Fibroblast of upper back skin (primary cell): Measurements from ENCODE around the gene DCAF16.

Experiments
- DNase-seq: peaks from one replicate; pipeline ENCODE4 v3.0.0-alpha.2; 2013

DCAF16 gene

DNA sequence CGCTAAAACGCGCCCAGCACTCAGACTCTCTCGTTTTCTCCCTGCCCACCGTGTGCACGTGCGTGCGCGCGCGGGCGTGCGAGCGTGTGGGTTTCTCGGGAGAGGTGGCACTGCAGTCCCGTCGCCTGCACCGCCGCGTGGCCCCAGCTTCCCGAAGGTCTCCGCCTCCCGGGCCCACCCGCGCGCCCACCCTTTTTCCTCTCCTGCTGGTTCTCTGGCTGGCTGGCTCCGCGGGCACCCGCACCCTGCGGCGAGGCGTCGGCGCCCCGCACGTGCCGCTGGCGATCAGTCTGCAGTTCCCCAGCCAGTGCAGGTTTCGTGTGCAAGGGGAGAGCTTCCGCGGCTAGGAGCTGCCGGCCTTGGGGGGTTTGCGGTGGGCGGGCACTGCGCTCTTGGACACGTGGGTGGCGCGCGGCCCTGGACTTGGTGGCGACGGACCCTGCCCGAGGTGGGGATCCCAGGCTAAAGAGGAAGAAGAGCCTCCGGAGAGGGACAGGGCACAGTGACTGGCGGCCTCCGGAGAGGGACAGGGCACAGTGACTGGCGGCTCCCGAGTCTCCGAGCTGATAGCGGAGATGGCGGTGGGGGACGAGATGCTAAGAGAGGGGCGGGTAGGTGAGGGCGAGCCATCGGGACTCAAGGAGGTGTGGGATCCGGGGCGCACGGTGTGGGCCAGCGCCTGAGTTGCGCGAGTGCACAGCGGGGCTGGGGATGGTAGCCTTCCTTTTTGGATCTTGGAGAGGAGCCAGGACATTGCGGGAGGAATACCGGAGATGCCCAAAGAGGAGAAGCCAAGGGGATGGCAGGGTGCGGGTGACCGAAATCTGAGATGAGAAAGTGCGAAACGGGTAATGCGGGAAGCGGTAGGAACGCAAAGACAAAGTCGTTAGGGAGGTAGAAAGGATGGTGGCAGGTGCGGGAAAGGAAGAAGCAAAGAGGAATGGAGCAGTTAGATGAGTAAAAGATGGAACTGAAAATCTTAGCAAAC is 29.0 kb downstream of the DCAF16 start, which contains the start of gene FAM184B:
Gene FAM184B, minus strand, starts transcription at position 322 of the 988 bp plus-strand sequence. CDS start 322 bp downstream, outside the sequence.
- no peak for DNase-seq

DNA sequence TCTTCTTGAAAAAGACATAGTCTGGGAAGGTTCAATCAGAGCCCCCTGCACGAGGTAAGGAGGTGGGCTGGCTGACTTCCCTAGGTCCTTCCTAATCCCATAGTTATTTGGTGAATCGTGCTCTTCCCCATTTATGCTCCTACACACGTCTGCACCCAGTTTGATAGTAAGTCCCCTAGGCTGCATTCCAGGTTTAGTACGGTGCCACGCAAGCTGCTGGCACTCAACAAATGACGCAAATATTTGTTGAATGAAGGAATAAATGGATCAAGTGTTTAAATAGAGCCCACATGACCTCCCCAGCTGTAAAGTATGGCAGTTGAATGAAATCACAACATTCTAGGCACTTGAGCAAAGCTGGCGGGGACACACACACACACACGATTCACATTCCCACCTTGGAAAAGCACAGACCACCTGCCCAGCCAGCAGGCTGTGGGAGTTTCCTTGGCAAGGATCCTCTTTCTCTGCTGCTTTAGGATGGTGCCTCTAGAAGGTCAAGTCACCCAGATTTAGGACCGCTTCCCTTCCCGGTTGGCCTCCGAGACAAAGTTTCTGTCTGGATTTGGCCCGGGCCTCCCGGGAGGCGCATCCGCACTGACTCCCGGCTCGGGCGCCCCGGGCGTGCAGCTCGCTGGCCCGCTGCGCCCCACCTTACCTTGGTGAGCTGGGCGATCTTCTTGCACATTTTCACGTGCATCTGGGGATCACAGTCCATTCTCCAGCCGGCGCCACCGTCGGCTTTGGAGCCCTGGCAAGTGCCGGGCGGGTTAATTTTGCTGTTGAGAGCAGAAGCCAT is 29.9 kb downstream of the DCAF16 start:
- peak; percentile 35 for DNase-seq

DNA sequence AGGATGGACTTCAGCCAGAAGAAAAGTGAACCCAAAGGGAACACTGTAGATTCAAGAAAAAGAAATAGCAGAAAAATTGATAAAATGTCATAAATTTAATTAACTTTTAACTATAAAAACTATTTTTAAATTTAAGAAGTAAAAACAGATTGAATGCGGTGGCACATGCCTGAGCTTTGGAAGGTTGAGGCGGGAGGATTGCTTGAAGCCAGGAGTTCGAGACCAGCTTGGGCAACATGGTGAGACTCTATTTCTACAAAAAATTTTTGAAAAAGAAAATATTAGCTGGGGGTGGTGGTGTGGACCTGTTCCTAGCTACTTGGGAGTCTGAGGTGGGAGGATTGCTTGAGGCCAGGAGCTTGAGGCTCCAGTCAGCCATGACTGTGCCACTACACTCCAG is 32.1 kb downstream of the DCAF16 start:
- no peak for DNase-seq

DNA sequence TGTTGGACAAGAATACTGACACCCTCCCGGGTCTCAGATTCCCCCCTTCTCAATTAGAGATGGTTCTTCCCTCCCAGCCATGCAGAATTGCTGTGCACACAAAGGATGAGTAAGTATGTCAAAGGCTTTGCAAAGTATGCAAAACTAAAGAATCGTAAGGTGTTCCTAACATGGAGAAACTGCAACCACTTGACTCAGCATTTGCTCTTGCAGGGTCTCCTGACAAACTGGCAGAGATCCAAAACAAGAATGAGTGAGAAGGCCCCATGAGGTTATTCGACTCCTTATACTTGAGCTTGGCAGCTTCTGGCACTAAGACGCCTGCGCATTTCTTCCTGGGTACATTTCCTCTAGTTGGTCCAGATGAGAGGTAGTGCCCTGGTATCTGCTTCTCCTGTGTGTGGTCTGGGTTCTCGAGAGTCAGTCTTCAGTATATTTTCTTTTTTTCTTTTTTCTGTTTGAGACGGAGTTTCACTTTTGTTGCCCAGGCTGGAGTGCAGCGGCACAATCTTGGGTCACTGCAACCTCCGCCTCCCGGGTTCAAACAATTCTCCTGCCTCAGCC is 37.3 kb downstream of the DCAF16 start:
- no peak for DNase-seq

DNA sequence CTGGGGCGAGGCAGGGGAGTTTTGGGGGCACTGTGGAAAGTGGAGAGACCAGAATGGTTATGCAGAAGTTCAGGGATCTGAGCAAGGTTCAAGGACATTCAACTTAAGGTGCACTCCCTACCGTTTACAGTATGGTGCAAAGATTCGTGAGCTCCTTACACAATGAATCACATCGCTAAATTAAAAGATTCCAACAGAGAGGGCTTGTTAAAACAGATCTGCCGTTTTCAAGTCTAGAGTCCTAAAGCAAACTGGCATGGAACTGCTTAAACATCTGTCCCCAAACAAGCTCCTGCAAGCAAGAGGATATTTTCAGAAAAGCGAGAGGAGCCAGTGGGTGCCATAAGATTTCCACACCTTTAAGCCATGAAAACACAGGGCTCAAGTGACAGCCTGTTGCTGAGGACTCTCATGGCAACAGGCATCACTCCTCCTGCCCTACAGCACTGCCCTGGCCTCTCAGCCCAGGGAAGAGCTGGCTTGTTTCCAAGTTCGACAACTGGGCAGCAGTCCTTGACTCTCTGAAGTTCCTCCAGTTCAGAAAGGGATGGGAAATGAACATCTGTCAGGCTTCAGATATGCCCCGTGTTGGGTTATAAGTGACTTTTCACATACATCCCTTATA is 39.2 kb downstream of the DCAF16 start:
- no peak for DNase-seq

DNA sequence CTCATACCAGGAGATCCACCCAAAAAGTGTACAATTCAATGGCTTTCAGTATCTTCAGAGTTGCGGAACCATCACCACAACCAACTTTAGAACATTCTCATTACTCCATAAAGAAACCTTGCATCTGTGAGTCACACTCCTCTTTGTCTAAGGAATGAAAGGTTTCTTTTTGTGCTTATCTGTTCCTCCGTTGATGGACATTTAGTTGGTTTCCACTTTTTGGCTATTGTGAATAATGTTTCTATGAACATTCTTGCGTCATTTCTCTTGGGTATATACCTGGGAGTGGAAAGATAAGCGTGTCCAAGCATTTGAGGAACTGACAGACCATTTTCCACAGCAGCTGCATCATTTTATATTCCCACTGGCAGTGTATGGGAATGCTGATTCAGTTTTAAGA is 39.7 kb downstream of the DCAF16 start:
- no peak for DNase-seq

DNA sequence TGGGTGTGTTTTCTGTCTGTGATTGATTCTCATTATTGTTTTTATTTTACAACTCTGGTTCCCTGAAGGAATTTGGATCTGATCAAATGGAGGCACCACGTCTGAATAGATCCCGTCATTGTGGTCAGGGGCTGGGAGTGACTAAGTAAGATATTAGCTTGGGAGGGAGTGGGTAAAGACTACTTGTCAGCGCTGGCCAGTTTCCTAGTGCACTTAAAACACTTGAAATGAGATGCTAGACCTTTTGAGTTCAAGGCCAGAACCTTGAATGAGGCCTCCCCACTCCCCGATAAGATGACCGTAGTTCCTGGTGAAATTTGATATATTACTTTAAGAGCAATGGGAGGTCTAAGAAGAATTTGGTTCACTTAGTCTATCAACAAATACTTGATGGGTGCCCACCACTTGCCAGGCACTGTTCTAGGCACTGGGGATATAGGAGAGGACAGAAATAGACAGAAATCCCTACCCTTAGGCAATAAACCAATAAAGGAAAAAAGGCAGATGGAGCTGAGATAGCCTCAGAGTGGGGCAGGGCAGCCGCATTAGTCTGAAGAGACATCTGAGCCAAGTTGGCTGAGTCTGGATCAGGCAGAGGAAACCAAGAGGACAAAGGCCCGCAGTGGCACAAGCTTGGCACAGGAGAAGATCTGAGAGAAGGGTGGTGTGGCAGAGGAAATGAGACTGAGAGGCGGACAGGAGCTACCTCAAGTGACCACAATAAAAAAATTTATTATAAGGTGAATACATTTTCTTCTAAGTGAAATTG is 41.0 kb downstream of the DCAF16 start:
- DNase-seq, result no peak

DNA sequence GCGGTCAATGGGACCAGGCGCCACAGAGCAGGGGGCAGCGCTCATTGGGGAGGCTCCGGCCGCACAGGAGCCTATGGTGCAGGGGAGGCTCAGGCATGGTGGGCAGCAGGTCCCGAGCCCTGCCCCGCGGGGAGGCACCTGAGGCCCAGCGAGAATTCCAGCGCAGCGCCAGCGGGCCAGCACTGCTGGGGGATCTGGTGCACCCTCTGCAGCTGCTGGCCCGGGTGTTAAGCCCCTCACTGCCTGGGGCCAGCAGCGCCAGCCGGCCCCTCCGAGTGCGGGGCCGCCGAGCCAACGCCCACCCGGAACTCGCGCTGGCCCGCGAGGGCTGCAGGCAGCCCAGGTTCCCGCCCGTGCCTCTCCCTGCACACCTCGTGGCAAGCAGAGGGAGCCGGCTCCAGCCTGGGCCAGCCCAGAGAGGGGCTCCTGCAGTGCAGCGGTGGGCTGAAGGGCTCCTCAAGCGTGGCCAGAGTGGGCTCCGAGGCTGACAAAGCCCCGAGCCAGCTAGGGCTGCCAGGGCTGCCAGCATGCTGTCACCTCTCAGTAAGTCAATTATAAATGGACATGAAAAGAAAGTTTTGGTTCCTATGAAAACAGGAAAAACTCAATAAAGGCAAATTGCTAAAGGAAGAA is 43.6 kb downstream of the DCAF16 start:
- no peak for DNase-seq

DNA sequence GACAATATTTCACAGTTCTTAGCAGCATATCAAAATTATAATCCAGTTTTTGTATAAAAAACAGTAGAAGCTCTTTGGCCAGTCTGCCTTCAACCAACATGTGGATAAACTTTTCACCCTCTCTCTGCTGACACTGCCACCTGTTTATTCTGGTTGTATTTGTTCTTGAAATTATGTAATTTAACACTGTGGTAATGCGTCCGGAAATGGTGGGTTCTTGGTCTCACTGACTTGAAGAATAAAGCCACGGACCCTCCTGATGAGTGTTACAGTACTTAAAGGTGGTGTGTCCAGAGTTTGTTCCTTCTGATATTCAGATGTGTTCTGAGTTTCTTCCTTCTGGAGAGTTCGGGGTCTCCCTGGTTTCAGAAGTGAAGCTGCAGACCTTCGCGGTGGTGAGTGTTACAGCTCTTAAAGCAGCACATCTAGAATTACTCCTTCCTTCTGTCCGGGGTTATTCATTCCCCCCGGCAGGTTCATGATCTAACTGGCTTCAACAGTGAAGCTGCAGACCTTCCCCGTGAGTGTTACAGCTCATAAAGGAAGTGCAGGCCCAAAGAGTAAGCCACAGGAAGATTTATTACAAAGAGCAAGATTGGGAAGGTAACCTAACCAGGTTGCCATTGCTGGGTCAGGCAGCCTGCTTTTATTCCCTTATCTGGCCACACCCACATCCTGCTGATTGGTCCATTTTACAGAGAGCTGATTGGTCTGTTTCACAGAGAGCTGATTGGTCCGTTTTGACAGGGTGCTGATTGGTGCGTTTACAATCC is 44.9 kb downstream of the DCAF16 start:
- no peak for DNase-seq

DNA sequence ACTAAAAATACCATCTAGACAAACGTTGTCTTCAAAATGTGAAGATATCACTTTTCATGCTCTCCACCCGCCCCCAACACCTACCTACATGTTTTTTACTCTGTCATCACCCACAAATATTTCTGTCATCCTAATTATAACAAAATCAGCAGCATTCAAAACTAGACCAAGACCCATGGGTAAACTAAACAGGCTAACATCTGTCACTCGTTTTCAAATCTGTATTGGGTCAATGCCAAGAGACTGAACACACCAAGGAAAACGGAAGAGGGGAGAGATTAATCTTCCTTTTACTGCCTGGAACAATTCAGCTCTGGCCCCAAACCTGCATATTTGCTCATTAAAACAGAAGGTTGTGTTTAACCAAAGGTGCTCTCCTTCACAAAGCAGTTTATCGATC is 46.6 kb downstream of the DCAF16 start:
- no peak for DNase-seq

DNA sequence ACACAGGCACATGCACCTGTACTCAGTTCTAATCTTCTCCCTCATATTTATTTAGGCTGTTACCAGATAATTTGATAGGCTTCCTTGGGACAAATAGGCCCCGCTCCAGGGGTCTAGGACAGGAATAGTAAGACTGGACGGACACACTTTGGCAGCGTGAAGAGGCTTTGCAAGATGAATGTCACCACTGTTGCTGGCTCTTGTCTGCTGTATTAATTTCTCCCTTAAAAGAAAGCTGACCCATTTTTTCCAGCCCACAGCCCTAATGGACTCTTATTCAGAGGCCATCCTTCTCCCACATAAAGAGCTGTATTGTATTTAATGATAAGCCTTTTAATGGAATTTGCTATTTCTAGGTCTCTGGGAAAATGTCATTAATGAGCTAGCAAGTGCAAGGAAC is 47.1 kb downstream of the DCAF16 start:
- no peak for DNase-seq

DNA sequence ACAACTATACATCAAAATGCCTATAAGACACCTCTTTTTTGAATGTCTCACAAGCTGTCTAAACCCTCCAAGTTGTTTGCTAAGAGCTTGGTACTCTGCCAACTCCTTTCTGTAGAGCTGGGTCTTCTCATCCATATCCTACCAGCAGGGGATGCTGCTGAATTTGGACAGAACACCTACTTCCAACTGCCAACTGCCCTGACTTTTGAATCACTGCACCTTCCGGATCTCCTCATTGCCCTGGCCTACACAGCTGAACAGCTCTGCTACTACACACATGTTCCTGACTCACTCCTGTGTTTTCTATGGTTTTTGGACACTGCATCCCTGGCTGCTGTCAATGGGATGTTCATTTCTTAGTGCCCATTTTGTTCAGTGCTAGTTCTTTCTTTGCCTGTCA is 47.8 kb downstream of the DCAF16 start:
- peak; percentile 17 for DNase-seq

DNA sequence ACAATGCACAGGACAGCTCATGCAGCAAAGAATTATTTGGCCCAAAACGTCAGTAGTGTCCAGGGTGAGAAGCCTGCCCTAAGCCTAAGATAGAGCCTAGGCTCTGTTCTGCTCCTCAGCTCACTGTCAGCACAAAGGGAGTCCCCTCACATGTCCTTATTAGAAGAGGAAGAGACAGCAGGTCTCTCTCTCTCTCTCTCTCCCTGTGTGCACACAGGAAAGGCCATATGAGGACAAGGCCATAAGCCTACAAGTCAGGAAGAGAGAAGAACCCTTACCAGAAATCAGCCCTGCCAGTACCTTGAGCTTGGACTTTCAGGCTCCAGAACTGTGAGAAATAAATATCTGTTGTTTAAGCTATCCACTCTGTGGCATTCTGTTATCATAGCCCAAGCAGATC is 49.5 kb downstream of the DCAF16 start:
- no peak for DNase-seq

DNA sequence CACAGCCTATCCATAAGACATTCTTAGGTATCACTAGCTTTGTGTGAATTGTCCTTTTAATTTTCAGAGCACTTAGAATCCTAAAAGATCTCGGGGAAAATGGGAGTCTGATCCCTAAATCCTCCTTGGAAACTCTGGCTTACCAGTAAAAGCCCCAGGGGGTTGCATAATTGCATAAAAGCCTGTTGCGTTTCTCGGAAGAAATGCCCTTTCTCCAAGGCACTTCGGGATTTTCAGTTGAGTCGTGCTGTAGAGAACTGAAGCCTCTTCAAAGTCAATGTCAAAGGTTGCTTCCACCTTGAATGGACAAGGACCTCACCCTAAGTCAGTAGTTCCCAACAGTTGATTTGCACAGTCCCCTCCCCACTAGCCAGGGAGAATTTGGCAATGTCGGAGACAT is 49.9 kb downstream of the DCAF16 start:
- DNase-seq, result no peak

DNA sequence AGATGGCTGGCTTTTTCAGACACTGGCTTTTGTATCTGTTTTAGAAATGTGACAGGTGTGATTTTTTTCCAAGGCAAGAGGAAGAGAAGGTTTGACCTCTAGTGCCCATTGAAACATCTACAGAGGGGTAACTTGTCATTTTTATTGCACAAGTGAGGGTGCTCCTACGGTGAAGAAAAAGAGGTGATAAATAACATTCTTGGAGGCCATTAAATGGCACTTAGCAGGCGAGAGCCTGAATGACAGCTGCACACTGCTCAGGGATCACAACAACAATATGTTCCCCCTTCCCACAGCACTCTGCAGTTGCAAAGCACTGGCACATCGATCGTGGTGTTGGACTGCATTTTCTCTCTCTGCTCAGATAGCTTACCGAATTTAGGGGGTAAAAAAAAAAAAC is 52.1 kb downstream of the DCAF16 start:
- DNase-seq, result no peak

DNA sequence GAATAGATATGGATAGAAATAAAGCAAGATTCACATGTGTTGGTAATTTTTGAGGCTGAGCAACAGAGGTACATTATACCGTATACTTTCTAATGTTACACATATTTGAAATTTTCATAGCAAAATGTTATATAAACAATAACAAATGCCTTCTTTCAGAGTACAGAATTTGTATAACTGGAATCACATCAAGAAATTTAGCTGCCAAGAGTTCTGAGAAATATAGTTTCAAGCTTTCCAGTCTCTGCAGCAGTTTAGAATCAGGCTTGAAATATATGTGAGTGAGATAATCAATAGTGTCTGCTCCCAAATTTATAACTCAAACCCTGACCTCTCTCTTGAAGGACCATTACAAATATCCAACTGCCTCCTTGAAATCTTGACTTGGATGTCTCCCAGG is 52.9 kb downstream of the DCAF16 start:
- no peak for DNase-seq

DNA sequence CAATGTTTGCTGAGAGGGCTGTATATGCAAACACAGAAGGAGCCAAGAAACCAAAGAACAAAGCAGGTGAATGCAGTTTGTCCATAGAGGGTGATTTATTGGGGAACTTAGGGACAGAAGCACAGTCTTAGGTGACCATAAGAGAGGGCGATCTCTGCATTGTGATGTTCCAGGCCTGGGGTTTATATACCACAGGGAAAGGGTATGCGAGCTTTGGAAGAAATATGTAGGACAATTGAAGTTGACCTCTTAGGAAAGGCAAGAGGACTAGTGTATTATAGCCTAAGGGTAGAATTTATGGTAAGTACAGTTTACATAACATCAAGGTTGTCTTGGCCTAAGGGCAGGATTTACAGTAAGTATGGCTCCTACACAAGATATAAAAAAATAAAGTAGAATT is 56.9 kb downstream of the DCAF16 start:
- DNase-seq, result no peak
